ENCODE measurements around the gene RUFY1. TPM values are rescaled to one million over a fixed set of nuclear protein-coding genes. Genes with fewer than 3 reads are reported as not detected.
"Not testable (repeated sequence)": the region's sequence is repeated elsewhere in the genome, so short reads cannot be mapped to it uniquely, and the experiment has no call there.

The RUFY1 gene
- total RNA-seq, 1 donor from 2014 or later, result 51.6 TPM

- not testable (repeated sequence) for H3K36me3 Mint-ChIP-seq; H3K9me3 Mint-ChIP-seq; H3K27me3 Mint-ChIP-seq; H3K4me3 Mint-ChIP-seq; DNase-seq (ENCODE audit: extremely low spot score, unreplicated experiment); H3K4me1 Mint-ChIP-seq (ENCODE audit: unreplicated experiment); H3K27ac Mint-ChIP-seq
Observed at GRCh38 chr5:179522107-179522506, 28.2 kb upstream of the RUFY1 start.

DNA sequence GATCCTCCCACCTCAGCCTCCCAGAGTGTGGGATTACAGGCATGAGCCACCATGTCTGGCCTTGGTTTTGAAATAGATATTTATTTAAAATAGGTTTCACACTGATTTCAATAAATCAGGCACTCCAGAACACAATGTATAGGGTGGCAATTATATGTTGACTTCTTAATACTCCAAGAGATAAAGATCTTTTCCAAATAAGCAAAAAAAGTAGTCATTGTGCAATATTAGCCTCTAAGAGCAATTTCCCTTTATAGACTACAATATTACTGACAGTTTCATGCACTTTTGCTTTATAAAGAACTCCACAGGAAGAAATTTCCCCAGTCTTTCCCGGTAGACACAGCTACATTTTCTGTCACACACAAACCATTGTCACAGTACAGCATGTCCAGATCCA lies 23.4 kb upstream of the RUFY1 start:
- no peak overlapping the region for H3K4me3 Mint-ChIP-seq
- TF ChIP-seq, protein P1, sequence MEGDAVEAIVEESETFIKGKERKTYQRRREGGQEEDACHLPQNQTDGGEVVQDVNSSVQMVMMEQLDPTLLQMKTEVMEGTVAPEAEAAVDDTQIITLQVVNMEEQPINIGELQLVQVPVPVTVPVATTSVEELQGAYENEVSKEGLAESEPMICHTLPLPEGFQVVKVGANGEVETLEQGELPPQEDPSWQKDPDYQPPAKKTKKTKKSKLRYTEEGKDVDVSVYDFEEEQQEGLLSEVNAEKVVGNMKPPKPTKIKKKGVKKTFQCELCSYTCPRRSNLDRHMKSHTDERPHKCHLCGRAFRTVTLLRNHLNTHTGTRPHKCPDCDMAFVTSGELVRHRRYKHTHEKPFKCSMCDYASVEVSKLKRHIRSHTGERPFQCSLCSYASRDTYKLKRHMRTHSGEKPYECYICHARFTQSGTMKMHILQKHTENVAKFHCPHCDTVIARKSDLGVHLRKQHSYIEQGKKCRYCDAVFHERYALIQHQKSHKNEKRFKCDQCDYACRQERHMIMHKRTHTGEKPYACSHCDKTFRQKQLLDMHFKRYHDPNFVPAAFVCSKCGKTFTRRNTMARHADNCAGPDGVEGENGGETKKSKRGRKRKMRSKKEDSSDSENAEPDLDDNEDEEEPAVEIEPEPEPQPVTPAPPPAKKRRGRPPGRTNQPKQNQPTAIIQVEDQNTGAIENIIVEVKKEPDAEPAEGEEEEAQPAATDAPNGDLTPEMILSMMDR (conservative IDR thresholded peaks at IDR 0.05), result no peak
- no peaks in the 10 kb centered on the region for H3K36me3 Mint-ChIP-seq
- H3K27ac Mint-ChIP-seq, result no peak overlapping the region
- DNase-seq (ENCODE audit: extremely low spot score, unreplicated experiment), result no peak
- peaks cover 7% of the 10 kb centered on the region for H3K27me3 Mint-ChIP-seq
- H3K4me1 Mint-ChIP-seq (ENCODE audit: unreplicated experiment), result no peaks in the 10 kb centered on the region
- H3K9me3 Mint-ChIP-seq, result no peaks in the 10 kb centered on the region

DNA sequence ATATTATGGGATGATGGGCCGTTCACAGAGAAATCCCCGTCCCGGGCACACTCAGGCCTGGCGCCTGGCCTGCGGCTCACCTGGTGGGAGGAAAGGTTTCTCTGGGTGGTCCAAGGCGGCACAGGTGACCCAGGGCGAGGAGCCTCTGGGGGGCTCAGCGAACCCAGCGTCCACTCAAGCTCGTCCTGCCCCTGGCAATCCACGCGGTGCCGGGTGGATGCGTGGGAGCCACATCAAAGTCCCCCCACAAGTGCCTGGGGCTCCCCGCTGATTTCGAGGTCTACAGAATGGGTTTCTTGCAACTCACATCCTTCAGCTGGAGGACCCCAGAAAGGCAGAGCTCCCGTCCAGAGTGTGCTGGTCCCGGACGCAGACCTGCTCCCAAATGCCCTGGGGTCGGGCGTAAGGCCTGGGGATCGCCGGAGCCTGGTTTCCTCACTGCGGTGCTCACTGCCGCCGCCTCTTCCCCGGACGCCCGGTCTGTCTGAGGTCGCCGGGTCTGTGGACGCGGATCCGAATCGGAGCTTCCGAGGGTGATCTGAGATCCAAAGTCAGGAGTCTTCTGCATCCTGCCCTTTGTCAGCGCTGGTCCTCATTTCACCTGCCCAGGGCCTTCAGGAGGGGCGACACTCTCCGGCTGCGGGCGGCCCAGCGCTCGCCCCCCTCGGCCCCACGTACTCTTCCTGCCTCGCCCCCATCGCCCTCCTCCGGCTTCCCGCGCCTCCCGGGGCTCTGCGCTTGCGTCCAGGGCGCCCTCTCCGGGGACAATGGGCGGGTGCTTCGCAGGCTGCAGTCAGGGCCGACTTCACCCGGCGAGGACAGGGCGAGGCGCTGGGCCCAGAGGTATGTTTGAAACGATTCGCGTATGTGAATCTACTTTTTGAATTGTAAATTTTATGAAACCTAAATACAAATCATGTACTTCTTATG lies 20.0 kb upstream of the RUFY1 start:
- H3K4me1 Mint-ChIP-seq (ENCODE audit: unreplicated experiment), result no peaks in the 10 kb centered on the region
- H3K27ac Mint-ChIP-seq, result no peak overlapping the region
- H3K36me3 Mint-ChIP-seq, result no peaks in the 10 kb centered on the region
- H3K27me3 Mint-ChIP-seq, result peaks cover 7% of the 10 kb centered on the region
- no peak for DNase-seq (ENCODE audit: extremely low spot score, unreplicated experiment)
- no peaks in the 10 kb centered on the region for H3K9me3 Mint-ChIP-seq
- TF ChIP-seq, protein P1 (conservative IDR thresholded peaks at IDR 0.05), result peak; percentile 21
- no peak overlapping the region for H3K4me3 Mint-ChIP-seq

DNA sequence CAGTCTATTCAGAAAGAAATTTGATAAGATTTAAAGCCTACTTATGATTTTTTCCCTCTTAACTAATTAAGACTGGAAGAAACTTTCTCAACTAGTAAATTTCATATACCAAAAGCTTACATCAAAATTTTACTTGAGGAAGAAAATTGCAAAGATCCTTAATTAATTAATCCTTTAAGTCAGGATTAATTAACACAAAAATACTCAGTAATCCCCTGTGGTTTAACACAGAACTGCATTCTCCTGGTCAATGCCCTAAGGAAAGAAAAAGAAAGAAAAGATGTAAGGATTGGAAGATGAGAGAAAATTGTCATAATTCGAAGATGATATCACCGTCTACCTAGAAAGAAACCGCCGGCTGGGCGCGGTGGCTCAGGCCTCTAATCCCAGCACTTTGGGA lies 17.3 kb upstream of the RUFY1 start:
- Mint-ChIP-seq H3K27me3 (peaks cover 3% of the 10 kb centered on the region), H3K4me1 (ENCODE audit: unreplicated experiment) (no peaks in the 10 kb centered on the region), H3K4me3 (no peak overlapping the region), H3K36me3 (no peaks in the 10 kb centered on the region), H3K9me3 (no peaks in the 10 kb centered on the region), H3K27ac (no peak overlapping the region)
- TF ChIP-seq, protein P1 (conservative IDR thresholded peaks at IDR 0.05), result peak; percentile 61
- DNase-seq (ENCODE audit: extremely low spot score, unreplicated experiment), result no peak

- peaks cover 3% of the 10 kb centered on the region for H3K27me3 Mint-ChIP-seq
- TF ChIP-seq, protein P1 (conservative IDR thresholded peaks at IDR 0.05), result no peak
- no peak overlapping the region for H3K4me3 Mint-ChIP-seq
- H3K4me1 Mint-ChIP-seq (ENCODE audit: unreplicated experiment), result no peaks in the 10 kb centered on the region
- H3K27ac Mint-ChIP-seq, result no peak overlapping the region
- no peaks in the 10 kb centered on the region for H3K36me3 Mint-ChIP-seq
- no peak for DNase-seq (ENCODE audit: extremely low spot score, unreplicated experiment)
- H3K9me3 Mint-ChIP-seq, result no peaks in the 10 kb centered on the region
Observed at GRCh38 chr5:179533907-179534306, 16.4 kb upstream of the RUFY1 start.

DNA sequence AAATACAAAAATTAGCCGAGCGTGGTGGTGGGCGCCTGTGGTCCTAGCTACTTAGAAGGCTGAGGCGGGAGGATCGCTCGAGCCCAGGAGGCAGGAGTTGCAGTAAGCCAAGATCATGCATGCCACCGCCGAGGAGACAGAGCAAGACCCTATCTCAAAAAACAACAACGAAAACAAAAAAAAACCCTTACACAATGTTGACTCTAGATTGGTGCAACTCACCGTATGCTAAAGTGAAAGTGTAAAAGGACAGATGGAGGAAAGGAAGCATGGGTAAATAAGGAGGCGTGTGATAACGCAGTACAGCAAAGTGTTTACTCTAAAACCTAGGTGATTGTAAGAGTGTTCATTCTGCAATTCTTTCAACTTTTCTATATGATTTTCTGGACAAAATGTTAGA lies 15.9 kb upstream of the RUFY1 start:
- H3K4me3 Mint-ChIP-seq, result no peak overlapping the region
- peaks cover 3% of the 10 kb centered on the region for H3K27me3 Mint-ChIP-seq
- TF ChIP-seq, protein P1 (conservative IDR thresholded peaks at IDR 0.05), result no peak
- H3K36me3 Mint-ChIP-seq, result no peaks in the 10 kb centered on the region
- no peak for DNase-seq (ENCODE audit: extremely low spot score, unreplicated experiment)
- no peaks in the 10 kb centered on the region for H3K4me1 Mint-ChIP-seq (ENCODE audit: unreplicated experiment)
- H3K9me3 Mint-ChIP-seq, result no peaks in the 10 kb centered on the region
- no peak overlapping the region for H3K27ac Mint-ChIP-seq
